Small intestine (tissue), 7 donors: ENCODE results near the gene TOB1. TPM values are rescaled to one million over a fixed set of nuclear protein-coding genes. Genes with fewer than 3 reads are reported as not detected.

ENCODE experiments used
- DNase-seq, 2 donors: peaks; one replicate each; pipeline versions ENCODE4 v3.0.0 to v3.0.0-alpha.2; 2013
- FAIRE-seq: peaks from 2 replicates; lab custom pipeline; 2012; peaks lifted over from hg19 to GRCh38; lab: Jason Lieb, UNC
- H3K27ac ChIP-seq, 3 donors: one replicate each; pipeline ENCODE4 v1.5.1; 2013; ENCODE audit warnings: low read length in 2 of 3, mild to moderate bottlenecking in 2 of 3, control low read depth in 1 of 3, inconsistent platforms in 1 of 3, low read depth in 1 of 3, moderate library complexity in 1 of 3
- H3K27me3 ChIP-seq, 3 donors: one replicate each; pipeline ENCODE4 v1.6.1; 2013; ENCODE audit warnings: low read length in 3 of 3, inconsistent platforms in 1 of 3; ENCODE audit not compliant: control insufficient read depth in 3 of 3, insufficient read depth in 3 of 3
- H3K36me3 ChIP-seq, 3 donors: one replicate each; pipeline ENCODE4 v1.6.1; 2013; ENCODE audit warnings: low read length in 3 of 3, inconsistent platforms in 1 of 3, low read depth in 1 of 3, mild to moderate bottlenecking in 1 of 3, moderate library complexity in 1 of 3; ENCODE audit not compliant: control insufficient read depth in 3 of 3, insufficient read depth in 2 of 3
- H3K4me1 ChIP-seq, 3 donors: one replicate each; pipeline ENCODE4 v1.6.1; 2013; ENCODE audit warnings: low read length in 2 of 3, inconsistent platforms in 1 of 3, low read depth in 1 of 3, mild to moderate bottlenecking in 1 of 3, moderate library complexity in 1 of 3; ENCODE audit not compliant: control insufficient read depth in 3 of 3, insufficient read depth in 2 of 3
- H3K4me3 ChIP-seq, 3 donors: one replicate each; pipeline ENCODE4 v1.5.1; 2013; ENCODE audit warnings: low read length in 3 of 3, control low read depth in 1 of 3, inconsistent platforms in 1 of 3, low read depth in 1 of 3, mild to moderate bottlenecking in 1 of 3, moderate library complexity in 1 of 3
- H3K9me3 ChIP-seq, 2 donors: one replicate each; pipeline ENCODE4 v1.6.1; 2013; ENCODE audit warnings: low read depth in 1 of 2, low read length in 1 of 2; ENCODE audit not compliant: control insufficient read depth in 2 of 2, insufficient read depth in 1 of 2
- WGBS, 3 donors: extraction: QIAGEN DNeasy Blood & Tissue Kit; methylation state at CpG; one replicate each; pipeline ENCODE4 v1.1.7; 2013; 5-methylcytosine and 5-hydroxymethylcytosine counted together
- polyA plus RNA-seq, 4 donors: library from polyadenylated mRNA; stranded (reverse) in 3 of 4; unstranded in 1 of 4; fragments of 200-250 nt in 3 of 4; fragments of 120-200 nt in 1 of 4; gene quantifications; one replicate each; pipeline versions ENCODE4 v1.2.1 to v1.2.3, GENCODE V29; 2013
- donor health status: healthy with polysubstance abuse.
- donor health status: control.
- donor health status: control.
- donor health status: Bipolar disorder and iron deficiency.
- donor health status: healthy.

Gene TOB1
- polyA plus RNA-seq, 4 donors, result 24.6 to 118 (median 38.2) TPM

DNA sequence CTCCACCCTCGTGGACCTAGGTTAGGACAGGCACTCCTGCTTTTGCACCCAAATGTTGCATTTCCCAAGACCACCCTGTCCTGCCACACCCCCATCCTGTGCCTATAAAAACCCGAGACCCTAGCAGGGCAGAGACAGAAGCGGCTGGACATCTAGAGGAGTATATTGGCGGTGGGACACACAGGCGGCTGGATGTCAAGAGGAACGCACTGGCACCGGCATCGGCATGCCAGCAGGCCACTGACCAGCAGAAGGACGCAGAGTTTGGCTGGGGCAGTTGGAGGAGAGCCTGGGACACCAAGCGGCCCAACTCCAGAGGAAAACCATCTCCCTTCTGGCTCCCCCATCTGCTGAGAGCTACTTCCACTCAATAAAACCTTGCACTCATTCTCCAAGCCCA, 45.5 kb downstream of the TOB1 start:
- Histone ChIP-seq H3K27ac (no peak overlapping the region), H3K27me3 (peaks cover 0 to 5% (median 2%) of the 10 kb centered on the region in 3 donors), H3K4me3 (no peak overlapping the region), H3K9me3 (no peaks in the 10 kb centered on the region), H3K36me3 (no peaks in the 10 kb centered on the region), H3K4me1 (no peaks in the 10 kb centered on the region)
- no peak for DNase-seq
- 86 to 91% (median 89%) methylated on average over 10 of the region's 10 CpGs for WGBS, 3 donors
- no peak for FAIRE-seq

DNA sequence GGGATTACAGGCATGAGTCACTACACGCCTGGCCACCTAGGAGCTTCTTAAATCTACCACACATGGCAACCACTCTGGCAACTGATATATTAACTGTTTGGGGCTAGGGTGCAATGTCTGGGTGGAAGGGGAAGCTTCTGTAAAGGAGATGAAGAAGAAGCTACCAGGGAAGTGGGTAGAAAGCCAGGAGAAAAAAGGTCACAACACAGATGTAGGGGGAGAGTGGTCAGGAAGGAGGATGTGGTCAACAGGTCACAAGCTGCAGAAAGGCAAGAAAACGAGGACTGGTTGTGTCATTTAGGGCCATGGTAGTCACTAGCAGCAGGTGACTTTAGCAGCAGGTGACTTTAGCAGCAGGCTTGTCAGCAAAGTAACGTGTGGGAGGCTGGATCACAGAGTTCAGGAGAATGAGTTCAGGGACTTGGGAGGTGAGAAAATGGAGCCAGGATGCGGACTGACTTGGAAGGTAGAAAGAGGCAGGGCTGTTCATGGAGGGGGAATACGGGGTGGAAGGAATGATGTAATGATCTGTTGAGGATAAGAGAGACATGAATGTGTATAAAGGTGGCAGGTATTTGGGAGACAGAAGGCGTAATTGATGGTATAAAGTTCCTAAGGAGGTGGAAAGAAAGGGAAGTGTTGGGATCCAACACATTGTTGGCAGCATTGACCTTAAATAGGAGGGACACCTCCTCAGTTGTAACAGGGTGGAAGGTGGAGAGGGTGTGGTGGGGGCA, 47.1 kb downstream of the TOB1 start:
- no peak for DNase-seq
- H3K4me1 ChIP-seq, result no peaks in the 10 kb centered on the region
- H3K36me3 ChIP-seq, result no peaks in the 10 kb centered on the region
- WGBS, 3 donors, result 58 to 62% (median 60%) methylated on average over 6 of the region's 6 CpGs
- peaks cover 0 to 5% (median 2%) of the 10 kb centered on the region in 3 donors for H3K27me3 ChIP-seq
- H3K9me3 ChIP-seq, result no peaks in the 10 kb centered on the region
- FAIRE-seq, result no peak
- H3K4me3 ChIP-seq, result no peak overlapping the region
- no peak overlapping the region for H3K27ac ChIP-seq

DNA sequence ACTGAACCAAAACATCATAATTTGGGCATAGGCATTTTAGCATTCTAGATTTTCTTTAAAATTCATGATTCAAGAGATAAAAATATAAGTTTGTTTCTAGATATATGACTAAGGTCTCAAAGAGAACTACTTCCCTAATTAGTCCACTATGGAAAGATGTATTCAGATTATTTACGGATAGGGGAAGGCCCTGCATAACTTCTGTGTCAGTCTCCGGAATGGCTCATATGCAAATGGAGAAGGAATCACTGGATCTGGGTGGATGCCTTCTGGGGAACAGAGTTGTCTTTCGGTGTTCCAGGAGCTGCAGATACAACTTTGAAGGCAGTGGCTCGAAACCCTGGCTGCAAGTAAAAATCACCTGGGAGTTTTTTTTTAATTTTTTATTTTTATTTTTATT, 47.9 kb downstream of the TOB1 start:
- peaks cover 0 to 5% (median 0%) of the 10 kb centered on the region in 3 donors for H3K27me3 ChIP-seq
- no peak overlapping the region for H3K4me3 ChIP-seq
- H3K9me3 ChIP-seq, result no peaks in the 10 kb centered on the region
- no peak overlapping the region for H3K27ac ChIP-seq
- H3K36me3 ChIP-seq, result no peaks in the 10 kb centered on the region
- FAIRE-seq (no peak), DNase-seq (no peak)
- WGBS, 3 donors, result 91 to 94% (median 94%) methylated on average over 4 of the region's 4 CpGs
- no peaks in the 10 kb centered on the region for H3K4me1 ChIP-seq

DNA sequence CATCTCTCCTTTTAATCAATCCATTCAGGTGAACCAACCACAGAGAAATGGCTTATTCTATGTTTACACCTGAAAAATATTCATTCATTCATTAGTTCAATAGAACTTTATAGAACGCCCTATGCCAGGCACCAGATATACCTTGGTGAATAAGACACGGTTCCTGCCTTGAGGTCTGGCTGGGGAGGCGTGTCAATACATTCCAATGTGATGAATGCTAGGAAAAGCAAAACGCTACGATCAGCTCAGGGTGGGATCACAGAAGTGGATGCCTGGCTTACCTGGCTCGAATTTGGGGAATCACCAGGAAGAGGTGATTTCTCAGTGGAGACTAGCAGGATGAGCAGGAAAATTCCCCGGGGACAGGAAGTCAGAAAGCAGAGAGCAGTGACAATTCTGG, 48.3 kb downstream of the TOB1 start:
- Histone ChIP-seq H3K4me3 (no peak overlapping the region), H3K27ac (no peak overlapping the region), H3K4me1 (no peaks in the 10 kb centered on the region), H3K27me3 (peaks cover 0 to 5% (median 0%) of the 10 kb centered on the region in 3 donors), H3K9me3 (no peaks in the 10 kb centered on the region), H3K36me3 (no peaks in the 10 kb centered on the region)
- DNase-seq, result no peak
- 41 to 60% (median 53%) methylated on average over 7 of the region's 7 CpGs for WGBS, 3 donors
- no peak for FAIRE-seq

DNA sequence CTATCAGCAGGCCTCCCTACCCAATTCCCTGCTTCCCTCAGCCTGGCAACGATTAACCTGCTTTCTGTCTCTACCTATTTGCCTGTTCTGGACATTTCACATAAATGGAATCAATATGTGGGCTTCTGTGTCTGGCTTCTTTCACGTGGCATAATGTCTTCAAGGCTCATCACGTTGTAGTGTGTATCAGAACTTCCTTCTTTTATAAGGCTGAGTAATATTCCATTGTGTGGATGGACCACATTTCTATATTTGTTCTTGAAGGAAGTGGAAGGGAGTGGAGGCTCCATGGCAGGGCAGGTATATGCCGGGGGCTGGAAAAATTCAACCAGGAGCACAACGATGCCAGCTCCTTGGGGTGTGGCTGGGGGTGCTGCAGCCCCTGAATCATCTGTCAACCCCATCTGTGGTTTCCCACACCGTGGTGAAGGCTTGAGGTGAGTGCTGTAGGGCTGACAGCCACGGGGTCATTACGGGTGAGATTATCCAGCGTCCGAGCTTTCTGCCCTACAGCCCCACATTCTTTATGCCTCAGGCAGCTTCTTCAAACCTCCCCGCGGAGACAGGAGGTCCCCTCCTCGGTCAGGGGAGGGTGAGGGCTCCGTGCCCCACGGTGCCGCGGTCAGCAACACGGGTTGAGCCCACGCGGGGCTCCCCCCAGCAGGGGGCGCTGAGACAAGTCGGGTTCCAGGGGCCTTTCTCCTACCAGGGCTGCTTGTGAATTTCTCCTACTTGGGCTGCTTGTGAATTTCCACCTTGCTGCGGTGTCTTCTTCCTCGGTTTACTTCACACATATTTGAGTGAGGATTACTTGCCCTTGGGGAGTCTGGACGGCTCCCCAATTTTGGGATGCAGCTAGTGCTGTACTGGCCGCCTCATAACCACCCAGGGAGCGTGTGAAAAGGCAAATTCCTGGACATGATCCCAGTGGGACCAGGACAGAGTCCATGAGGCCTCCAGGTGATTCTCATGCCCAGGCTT, 49.1 kb downstream of the TOB1 start:
- no peak for FAIRE-seq
- 18 to 25% (median 18%) methylated on average over 27 of the region's 27 CpGs for WGBS, 3 donors
- H3K27ac ChIP-seq, result no peak overlapping the region
- no peaks in the 10 kb centered on the region for H3K36me3 ChIP-seq
- DNase-seq, result peak; percentile 55 to 57
- no peaks in the 10 kb centered on the region for H3K9me3 ChIP-seq
- peaks cover 0 to 5% (median 0%) of the 10 kb centered on the region in 3 donors for H3K27me3 ChIP-seq
- H3K4me3 ChIP-seq, result no peak overlapping the region
- H3K4me1 ChIP-seq, result no peaks in the 10 kb centered on the region

DNA sequence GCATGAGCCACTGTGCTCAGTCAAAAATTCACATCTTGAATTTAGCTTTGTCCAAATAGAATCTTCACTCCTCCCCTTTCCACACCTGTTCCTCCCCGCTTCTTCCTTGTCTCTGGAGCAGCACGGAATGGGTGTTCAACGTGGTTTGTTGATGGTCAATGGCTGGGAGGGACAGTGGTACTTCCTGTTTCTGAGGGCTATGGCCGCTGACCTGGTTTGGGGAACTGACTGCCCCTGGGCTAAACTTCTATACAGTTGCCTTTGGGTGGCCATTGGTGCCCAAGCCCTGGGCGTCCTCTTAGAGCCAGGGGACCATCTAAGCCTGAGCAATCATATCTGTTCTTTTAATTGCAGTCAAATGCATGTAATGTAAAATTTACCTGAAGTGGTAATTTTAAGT, 49.9 kb downstream of the TOB1 start:
- 75 to 82% (median 79%) methylated on average over 5 of the region's 5 CpGs for WGBS, 3 donors
- H3K27ac ChIP-seq, result no peak overlapping the region
- no peaks in the 10 kb centered on the region for H3K36me3 ChIP-seq
- H3K4me3 ChIP-seq, result no peak overlapping the region
- no peaks in the 10 kb centered on the region for H3K4me1 ChIP-seq
- FAIRE-seq (no peak), DNase-seq (no peak)
- peaks cover 0 to 5% (median 0%) of the 10 kb centered on the region in 3 donors for H3K27me3 ChIP-seq
- no peaks in the 10 kb centered on the region for H3K9me3 ChIP-seq

GRCh38 chr17:50815400-50815799, 50.8 kb downstream of the TOB1 start:
- FAIRE-seq (no peak), DNase-seq (no peak)
- Histone ChIP-seq H3K4me3 (no peak overlapping the region), H3K27me3 (peaks cover 0 to 5% (median 0%) of the 10 kb centered on the region in 3 donors), H3K9me3 (no peaks in the 10 kb centered on the region), H3K27ac (no peak overlapping the region), H3K4me1 (no peaks in the 10 kb centered on the region), H3K36me3 (no peaks in the 10 kb centered on the region)
- WGBS, 3 donors, result 50 to 73% (median 69%) methylated on average over 3 of the region's 3 CpGs

DNA sequence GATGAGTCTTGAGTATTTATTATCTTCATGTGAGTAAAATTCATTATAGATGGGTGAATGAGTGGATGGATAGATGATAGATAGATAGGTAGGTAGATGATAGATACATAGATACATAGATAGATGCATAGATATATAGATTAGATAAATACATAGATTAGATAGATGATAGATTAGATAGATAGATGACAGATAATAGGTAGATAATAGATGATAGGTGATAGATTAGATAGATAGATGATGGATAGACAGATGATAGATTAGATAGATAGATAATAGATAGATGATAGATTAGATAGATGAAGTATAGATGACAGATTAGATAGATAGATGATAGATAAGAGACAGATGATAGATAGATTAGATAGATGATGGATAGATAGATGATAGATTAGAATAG, 52.6 kb downstream of the TOB1 start:
- no peak for FAIRE-seq
- Histone ChIP-seq H3K27ac (no peak overlapping the region), H3K4me3 (no peak overlapping the region), H3K9me3 (no peaks in the 10 kb centered on the region), H3K27me3 (peaks cover 0 to 5% (median 0%) of the 10 kb centered on the region in 3 donors), H3K36me3 (no peaks in the 10 kb centered on the region), H3K4me1 (no peaks in the 10 kb centered on the region)
- DNase-seq, result no peak
